A673 (cell line): Measurements from ENCODE around the gene RALGAPA1. TPM values are rescaled to one million over a fixed set of nuclear protein-coding genes. Genes with fewer than 3 reads are reported as not detected.
"Not testable (repeated sequence)": the region's sequence is repeated elsewhere in the genome, so short reads cannot be mapped to it uniquely, and the experiment has no call there.

Experiments used
- BruUV-seq: library from RNA; stranded (reverse); fragments of 400-500 nt; replicated peaks from 2 replicates; lab custom pipeline; 2021; lab: Mats Ljungman, UMichigan
- CTCF ChIA-PET: fragments of 300-600 bp; sonication (Branson Sonifier 250); formaldehyde crosslinking; loops from one replicate; lab custom pipeline; 2022; ENCODE audit warnings: antibody characterized with exemption; lab: Charles Lee
- POLR2A ChIA-PET: fragments of 300-600 bp; sonication (Branson Sonifier 250); formaldehyde crosslinking; loops from one replicate; lab custom pipeline; 2022; ENCODE audit warnings: antibody characterized with exemption; ENCODE audit not compliant: low non-redundant PET; lab: Charles Lee
- DNase-seq: peaks from one replicate; pipeline ENCODE4 v3.0.0-alpha.2; 2015; ENCODE audit warnings: low spot score
- H3K27ac ChIP-seq: fragments of 200-600 bp; sonication (generic); 2 replicates; pipeline ENCODE4 v1.5.1; 2016; ENCODE audit warnings: mixed run types, low read depth, mild to moderate bottlenecking, mixed read lengths, antibody characterized with exemption, low read length; ENCODE audit not compliant: poor library complexity, severe bottlenecking
- H3K27me3 ChIP-seq: fragments of 200-600 bp; sonication (generic); replicated peaks from 2 replicates; pipeline ENCODE4 v1.6.1; 2017; ENCODE audit warnings: mixed run types, low read depth, mild to moderate bottlenecking, mixed read lengths, antibody characterized with exemption, low read length; ENCODE audit not compliant: insufficient read depth, poor library complexity
- H3K36me3 ChIP-seq: fragments of 200-600 bp; sonication (generic); 2 replicates; pipeline ENCODE4 v1.6.1; 2016; ENCODE audit warnings: mixed run types, mild to moderate bottlenecking, mixed read lengths, antibody characterized with exemption, low read length; ENCODE audit not compliant: insufficient read depth, poor library complexity, severe bottlenecking
- H3K4me1 ChIP-seq: fragments of 200-600 bp; sonication (generic); 2 replicates; pipeline ENCODE4 v1.6.1; 2017; ENCODE audit warnings: mixed run types, mild to moderate bottlenecking, mixed read lengths, antibody characterized with exemption, low read length; ENCODE audit not compliant: insufficient read depth, poor library complexity, severe bottlenecking
- H3K4me3 ChIP-seq: fragments of 200-600 bp; sonication (generic); 2 replicates; pipeline ENCODE4 v1.5.1; 2016; ENCODE audit warnings: low read depth, mixed run types, mild to moderate bottlenecking, mixed read lengths, low read length; ENCODE audit not compliant: poor library complexity, severe bottlenecking
- H3K9me3 ChIP-seq: fragments of 200-600 bp; sonication (generic); 2 replicates; pipeline ENCODE4 v1.6.1; 2016; ENCODE audit warnings: mixed run types, low read depth, mild to moderate bottlenecking, mixed read lengths, antibody characterized with exemption, low read length; ENCODE audit not compliant: poor library complexity, severe bottlenecking
- EZH2 ChIP-seq: fragments of 200-600 bp; sonication (generic); IDR thresholded peaks from 2 replicates; pipeline ENCODE4 v1.6.1; 2017; ENCODE audit warnings: borderline replicate concordance, low read depth, mild to moderate bottlenecking, mixed read lengths, antibody characterized with exemption, low read length; ENCODE audit not compliant: poor library complexity, severe bottlenecking
- intact Hi-C: fragments of 100-400 bp; cut with micrococcal nuclease; formaldehyde crosslinking; loops from one replicate; pipeline ENCODE4 v1.10.0; 2022; ENCODE audit not compliant: unreplicated experiment
- total RNA-seq: library from RNA; stranded (reverse); gene quantifications from 2 replicates; pipeline ENCODE4 v1.2.3, GENCODE V29; 2021
- TF ChIP-seq, protein P1 (sequence below): fragments of 300-800, 200-600 bp; sonication (generic); conservative IDR thresholded peaks from 2 replicates; pipeline ENCODE4 v1.5.1; 2017; ENCODE audit warnings: low read depth, mild to moderate bottlenecking, antibody characterized with exemption, low read length, moderate library complexity, mixed read lengths

The RALGAPA1 gene
- total RNA-seq, 1 experiment from 2014 or later, result 42.4 TPM

GRCh38 chr14:35688126-35688826 lies 120.8 kb downstream of the RALGAPA1 start:
- DNase-seq, result no peak
- H3K27ac ChIP-seq, result no peak overlapping the region

DNA sequence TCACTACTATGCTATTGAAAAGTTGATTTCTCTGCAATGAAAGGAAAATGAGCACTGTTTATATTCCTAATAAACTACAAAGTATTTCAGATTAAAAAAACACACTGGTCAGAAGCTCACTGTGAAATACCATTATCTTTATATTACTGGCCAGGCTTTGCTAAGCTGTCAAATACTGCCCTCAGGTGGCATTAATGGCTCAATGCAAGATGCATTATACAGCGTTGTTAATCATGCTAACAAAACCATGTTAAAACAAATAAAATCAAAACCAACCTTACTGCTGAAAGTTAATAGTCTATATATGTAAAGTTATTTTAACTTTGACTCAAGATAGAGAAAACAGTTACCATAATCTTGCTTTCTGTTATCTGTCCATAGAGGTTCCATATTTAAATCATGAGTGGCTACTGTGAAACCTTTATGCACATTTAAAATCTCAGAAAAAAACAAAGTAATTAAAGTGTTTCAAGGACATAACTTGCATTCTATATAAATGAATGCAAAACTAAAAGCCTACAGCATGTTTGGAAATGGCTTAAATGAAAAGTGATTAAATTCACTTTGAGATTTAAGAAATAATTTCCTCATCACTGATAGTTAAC lies 121.7 kb downstream of the RALGAPA1 start:
- TF ChIP-seq EZH2, result no peak
- TF ChIP-seq, protein P1, sequence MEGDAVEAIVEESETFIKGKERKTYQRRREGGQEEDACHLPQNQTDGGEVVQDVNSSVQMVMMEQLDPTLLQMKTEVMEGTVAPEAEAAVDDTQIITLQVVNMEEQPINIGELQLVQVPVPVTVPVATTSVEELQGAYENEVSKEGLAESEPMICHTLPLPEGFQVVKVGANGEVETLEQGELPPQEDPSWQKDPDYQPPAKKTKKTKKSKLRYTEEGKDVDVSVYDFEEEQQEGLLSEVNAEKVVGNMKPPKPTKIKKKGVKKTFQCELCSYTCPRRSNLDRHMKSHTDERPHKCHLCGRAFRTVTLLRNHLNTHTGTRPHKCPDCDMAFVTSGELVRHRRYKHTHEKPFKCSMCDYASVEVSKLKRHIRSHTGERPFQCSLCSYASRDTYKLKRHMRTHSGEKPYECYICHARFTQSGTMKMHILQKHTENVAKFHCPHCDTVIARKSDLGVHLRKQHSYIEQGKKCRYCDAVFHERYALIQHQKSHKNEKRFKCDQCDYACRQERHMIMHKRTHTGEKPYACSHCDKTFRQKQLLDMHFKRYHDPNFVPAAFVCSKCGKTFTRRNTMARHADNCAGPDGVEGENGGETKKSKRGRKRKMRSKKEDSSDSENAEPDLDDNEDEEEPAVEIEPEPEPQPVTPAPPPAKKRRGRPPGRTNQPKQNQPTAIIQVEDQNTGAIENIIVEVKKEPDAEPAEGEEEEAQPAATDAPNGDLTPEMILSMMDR, result peak; percentile 92
- Histone ChIP-seq H3K4me1 (peaks cover under 1% of the 10 kb centered on the region), H3K27ac (no peak overlapping the region), H3K9me3 (no peaks in the 10 kb centered on the region), H3K27me3 (no peaks in the 10 kb centered on the region), H3K36me3 (no peaks in the 10 kb centered on the region), H3K4me3 (no peak overlapping the region)
- ChIA-PET POLR2A (no interaction called here), CTCF (interaction anchor here (0.6 to 1.4 kb wide), 6 partner anchors 9 to 273 kb away, joined by 3 to 16 read pairs (median 4); no protein-coding TSS in a partner anchor)
- intact Hi-C loops, result loop anchor here (5.0 kb wide), 3 partner anchors 155 to 545 kb away; partner anchors contain the start of gene INSM2
- no TSS peak for BruUV-seq
- DNase-seq, result peak; percentile 70

More at GRCh38 chr14:35688126-35688826, 120.8 kb downstream of the RALGAPA1 start:
- Histone ChIP-seq H3K4me1 (peaks cover 9% of the 10 kb centered on the region), H3K4me3 (no peak overlapping the region), H3K36me3 (no peaks in the 10 kb centered on the region), H3K27me3 (no peaks in the 10 kb centered on the region), H3K9me3 (no peaks in the 10 kb centered on the region)
- CTCF ChIA-PET, result interaction anchor here (0.9 to 1.4 kb wide), 2 partner anchors 130 to 547 kb away, joined by 3 to 7 read pairs; no protein-coding TSS in a partner anchor
- intact Hi-C loops, result loop anchor here (5.0 kb wide), 3 partner anchors 156 to 546 kb away; partner anchors contain the start of gene INSM2
- BruUV-seq, result no TSS peak
- POLR2A ChIA-PET, result no interaction called here
- TF ChIP-seq, protein P1, result no peak
- no peak for TF ChIP-seq EZH2

GRCh38 chr14:35683688-35684087 lies 125.4 kb downstream of the RALGAPA1 start:
- H3K4me3 ChIP-seq, H3K9me3 ChIP-seq, POLR2A ChIA-PET, H3K4me1 ChIP-seq, BruUV-seq, DNase-seq, H3K27me3 ChIP-seq, H3K36me3 ChIP-seq, H3K27ac ChIP-seq, intact Hi-C loops: not testable (repeated sequence)
- CTCF ChIA-PET, result interaction anchor here (0.6 kb wide), 1 partner anchor 16 kb away, joined by 3 read pairs; no protein-coding TSS in a partner anchor
